NCI-H748 (cell line): Measurements from ENCODE around the gene CAMK2N1.
"Not testable (repeated sequence)": the region's sequence is repeated elsewhere in the genome, so short reads cannot be mapped to it uniquely, and the experiment has no call there.

Source experiments
- DNase-seq: peaks from one replicate; lab custom pipeline; 2025; ENCODE audit not compliant: unreplicated experiment; lab: John Stamatoyannopoulos, UW

Gene CAMK2N1

GRCh38 chr1:20485527-20486456, at the start of gene CAMK2N1:
TSS of gene CAMK2N1 (minus strand) at chr1:20486210. CDS start at chr1:20485379, 831 bp downstream.
- DNase-seq: peak; percentile 70

GRCh38 chr1:20534659-20535417, 48.8 kb upstream of the CAMK2N1 start:
- no peak for DNase-seq

GRCh38 chr1:20533635-20534034, 47.6 kb upstream of the CAMK2N1 start:
- DNase-seq: no peak

GRCh38 chr1:20530901-20531300, 44.9 kb upstream of the CAMK2N1 start:
- peak; percentile 59 for DNase-seq

- peak; percentile 81 for DNase-seq
Observed at GRCh38 chr1:20530306-20530705, 44.3 kb upstream of the CAMK2N1 start.

GRCh38 chr1:20528221-20528620, 42.2 kb upstream of the CAMK2N1 start:
- DNase-seq: no peak

GRCh38 chr1:20526267-20526666, 40.3 kb upstream of the CAMK2N1 start:
- no peak for DNase-seq

GRCh38 chr1:20521960-20522861, 36.2 kb upstream of the CAMK2N1 start:
- peak; percentile 69 for DNase-seq

- not testable (repeated sequence) for DNase-seq
Observed at GRCh38 chr1:20519609-20520262, 33.7 kb upstream of the CAMK2N1 start.

GRCh38 chr1:20511518-20512428, 25.8 kb upstream of the CAMK2N1 start:
- DNase-seq: no peak

GRCh38 chr1:20508411-20508771, 22.4 kb upstream of the CAMK2N1 start:
- DNase-seq: no peak

GRCh38 chr1:20507564-20508410, 21.8 kb upstream of the CAMK2N1 start, which contains the start of gene MUL1:
TSS of gene MUL1 (minus strand) at chr1:20508151. CDS start at chr1:20508024, 127 bp downstream.
- peak; percentile 90 for DNase-seq

- no peak for DNase-seq
Observed at GRCh38 chr1:20507248-20507563, 21.2 kb upstream of the CAMK2N1 start.

- DNase-seq: no peak
Observed at GRCh38 chr1:20505488-20505887, 19.5 kb upstream of the CAMK2N1 start.

GRCh38 chr1:20500716-20501115, 14.7 kb upstream of the CAMK2N1 start:
- DNase-seq: no peak

- no peak for DNase-seq
Observed at GRCh38 chr1:20499718-20500117, 13.7 kb upstream of the CAMK2N1 start.

GRCh38 chr1:20499105-20499504, 13.1 kb upstream of the CAMK2N1 start:
- DNase-seq: no peak

GRCh38 chr1:20498116-20498515, 12.1 kb upstream of the CAMK2N1 start:
- DNase-seq: no peak

GRCh38 chr1:20497506-20497905, 11.5 kb upstream of the CAMK2N1 start:
- DNase-seq: no peak
